Stimulated activated CD4-positive, alpha-beta T cell treated with anti-CD3 and anti-CD28 coated beads, Interleukin-15, amount 100 ng/mL, for 1 hour (primary cell): ENCODE measurements around the gene ST6GALNAC3.
"Not testable (repeated sequence)": the region's sequence is repeated elsewhere in the genome, so short reads cannot be mapped to it uniquely, and the experiment has no call there.

Source experiments
- DNase-seq, 2 donors: peaks; one replicate each; pipeline ENCODE4 v3.0.0-alpha.2; 2020; ENCODE audit warnings: low read depth in 1 of 2, low spot score in 1 of 2

Gene ST6GALNAC3

DNA sequence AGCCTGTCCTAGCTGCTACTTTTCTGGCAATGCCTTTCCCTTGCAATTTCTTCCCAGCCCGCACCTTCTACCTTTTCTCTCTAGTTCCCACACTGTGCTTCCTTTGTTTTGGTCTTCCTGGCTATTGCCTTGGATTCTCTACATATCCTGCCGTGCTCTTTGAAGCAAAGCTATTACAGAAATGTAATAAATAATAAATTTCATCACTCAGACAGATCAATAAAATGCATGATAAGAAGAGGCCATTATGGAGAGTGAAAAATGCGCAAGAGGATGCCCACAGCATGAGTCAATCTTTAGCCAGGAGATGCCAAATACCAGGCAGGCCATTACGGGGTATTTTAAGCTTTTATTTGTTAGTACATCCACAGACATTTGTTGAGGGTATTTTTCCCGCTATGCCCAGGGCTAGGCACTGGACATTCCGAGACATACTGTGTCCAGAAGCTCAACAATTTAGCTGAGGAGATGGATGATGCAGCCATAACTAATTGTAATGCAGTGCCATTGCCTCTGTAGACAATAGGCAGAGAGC is 163.6 kb downstream of the ST6GALNAC3 start:
- DNase-seq, result no peak

- no peak for DNase-seq
These were observed 164.9 kb downstream of the ST6GALNAC3 start for GRCh38 chr1:76239470-76239918.

- DNase-seq, result no peak
These were observed 165.8 kb downstream of the ST6GALNAC3 start for GRCh38 chr1:76240316-76240715.

- DNase-seq, result not testable (repeated sequence)
These were observed 168.0 kb downstream of the ST6GALNAC3 start for GRCh38 chr1:76242587-76242986.

DNA sequence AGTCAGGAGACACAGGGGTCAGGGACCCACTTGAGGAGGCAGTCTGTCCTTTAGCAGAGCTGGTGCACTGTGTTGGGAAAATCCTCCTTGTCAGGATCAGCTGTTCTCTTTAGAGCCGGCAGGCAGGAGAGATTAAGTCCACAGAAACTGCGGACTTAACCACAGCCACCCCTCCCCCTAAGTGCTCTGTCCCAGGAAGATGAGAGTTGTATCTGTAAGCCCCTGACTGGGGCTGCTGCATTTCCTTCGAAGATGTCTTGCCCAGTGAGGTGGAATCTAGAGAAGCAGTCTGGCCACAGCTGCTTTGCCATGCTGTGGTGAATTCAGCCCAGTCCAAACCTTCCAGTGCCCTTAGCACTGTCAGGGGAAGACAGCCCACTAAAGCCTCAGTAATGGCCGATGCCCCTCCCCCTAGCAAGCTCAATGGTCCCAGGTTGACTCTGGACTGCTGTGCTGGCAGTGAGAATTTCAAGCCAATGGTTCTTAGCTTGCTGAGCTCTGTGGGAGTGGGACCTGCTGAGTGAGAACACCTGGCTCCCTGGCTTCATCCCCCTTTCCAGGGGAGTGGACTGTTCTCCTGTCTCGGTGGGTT is 172.8 kb downstream of the ST6GALNAC3 start:
- no peak for DNase-seq

- no peak for DNase-seq
These were observed 175.7 kb downstream of the ST6GALNAC3 start for GRCh38 chr1:76250271-76250670.

DNA sequence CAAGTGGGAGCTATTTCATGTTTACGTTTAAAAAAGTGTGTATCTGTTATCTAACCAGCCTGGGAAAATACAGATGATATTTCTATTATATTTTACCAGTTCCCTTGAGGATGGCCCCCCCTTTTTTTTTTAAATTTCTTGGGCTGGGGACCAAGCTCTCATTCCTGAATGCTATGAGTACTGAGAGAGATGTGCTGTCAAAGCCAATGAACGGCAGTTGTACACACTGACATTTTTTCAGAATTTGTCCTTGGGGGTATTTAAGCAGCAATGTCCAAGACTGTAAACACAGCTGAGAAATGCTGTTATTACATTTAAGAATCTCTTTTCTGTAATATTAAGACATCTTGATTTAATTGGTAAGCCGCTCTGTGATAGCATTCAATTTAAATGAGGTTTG is 177.9 kb downstream of the ST6GALNAC3 start:
- no peak for DNase-seq

DNA sequence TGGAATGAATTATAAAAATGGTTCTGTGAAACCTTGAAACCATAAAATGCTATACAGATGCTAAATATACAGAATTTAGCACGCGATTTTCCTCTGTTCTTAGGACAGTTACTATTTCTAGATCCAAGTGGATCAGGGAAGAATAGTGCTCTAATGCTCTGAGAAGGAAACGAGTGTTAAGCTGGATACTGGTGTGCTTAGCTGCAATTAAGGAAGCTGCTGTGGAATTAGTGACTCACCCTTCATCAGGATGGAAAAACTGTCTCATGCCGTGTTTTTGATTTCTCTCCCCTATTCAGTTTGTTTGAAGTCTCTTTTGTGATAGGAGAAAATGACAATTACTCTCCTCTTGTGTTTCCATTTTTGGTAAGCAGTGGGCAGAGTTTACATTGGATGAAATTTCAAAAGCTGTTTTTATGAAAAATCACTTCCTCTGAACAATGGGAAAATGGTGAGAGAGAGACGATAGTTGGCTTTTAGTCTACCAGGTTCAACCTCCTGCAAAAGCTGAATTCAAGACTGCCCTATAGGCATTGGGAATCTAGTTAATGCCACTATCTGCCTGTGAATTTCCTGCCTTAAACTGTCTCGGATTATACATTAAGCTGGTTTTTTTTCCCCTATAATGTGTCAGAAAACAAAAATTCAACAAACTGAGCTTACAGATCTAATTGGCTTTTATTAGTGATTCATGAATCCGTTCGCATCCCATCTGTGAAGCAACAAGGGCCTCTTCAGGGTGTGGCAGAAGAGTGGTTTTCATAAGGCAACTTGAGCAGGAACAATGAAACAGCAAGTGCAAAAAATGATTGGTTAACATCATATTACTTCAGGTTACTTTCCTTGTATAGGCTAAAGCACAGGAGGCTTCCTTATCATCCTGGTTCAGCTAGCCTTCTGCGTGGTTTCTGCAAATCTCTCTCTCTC is 179.8 kb downstream of the ST6GALNAC3 start:
- no peak for DNase-seq

DNA sequence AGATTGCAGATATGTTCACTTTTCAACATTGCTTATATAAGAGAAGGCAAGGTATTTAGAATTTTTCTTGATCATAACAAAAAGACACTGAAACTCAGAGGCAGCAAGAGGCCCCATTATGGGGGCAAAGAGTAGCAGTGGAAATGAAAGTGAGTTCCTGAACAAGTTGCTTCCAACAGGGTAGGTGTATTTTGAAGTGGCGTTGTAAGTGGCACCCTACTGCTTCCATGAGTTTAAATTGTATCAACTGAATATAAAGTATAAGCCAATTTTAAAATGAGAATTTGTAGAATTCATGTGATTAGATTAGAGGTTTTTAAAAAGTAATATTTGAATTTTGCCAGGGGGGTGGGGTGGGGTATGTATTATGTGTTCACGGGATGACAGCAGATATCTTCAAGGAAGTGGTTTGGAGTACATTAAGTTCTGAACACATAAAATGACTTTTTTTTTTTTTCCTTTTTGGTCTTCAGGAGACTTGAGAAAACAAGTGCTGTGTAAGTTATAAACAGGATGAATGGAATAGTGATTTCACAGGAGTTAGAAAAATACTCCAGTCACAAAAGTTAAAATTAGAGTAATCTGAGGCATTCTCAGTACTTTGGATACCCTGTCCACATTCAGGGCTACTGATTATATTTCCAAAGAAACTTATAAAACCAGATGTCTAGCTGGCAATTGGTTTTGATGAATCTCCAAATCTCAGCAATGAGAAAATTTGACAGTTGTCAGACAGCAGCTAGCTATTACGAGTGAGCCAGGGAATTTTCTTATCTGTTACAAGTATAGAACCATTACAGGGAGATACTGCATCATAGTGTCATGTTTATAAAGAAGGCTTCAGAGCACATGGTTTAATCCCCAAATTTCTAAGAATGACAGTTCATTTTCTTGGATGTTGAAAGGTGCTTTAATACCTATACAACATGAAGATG is 182.0 kb downstream of the ST6GALNAC3 start:
- DNase-seq, result no peak

- DNase-seq, result no peak
These were observed 183.3 kb downstream of the ST6GALNAC3 start for GRCh38 chr1:76257823-76258222.

- no peak for DNase-seq
These were observed 184.7 kb downstream of the ST6GALNAC3 start for GRCh38 chr1:76259270-76259669.

GRCh38 chr1:76260279-76260678 is 185.7 kb downstream of the ST6GALNAC3 start:
- DNase-seq, result no peak

DNA sequence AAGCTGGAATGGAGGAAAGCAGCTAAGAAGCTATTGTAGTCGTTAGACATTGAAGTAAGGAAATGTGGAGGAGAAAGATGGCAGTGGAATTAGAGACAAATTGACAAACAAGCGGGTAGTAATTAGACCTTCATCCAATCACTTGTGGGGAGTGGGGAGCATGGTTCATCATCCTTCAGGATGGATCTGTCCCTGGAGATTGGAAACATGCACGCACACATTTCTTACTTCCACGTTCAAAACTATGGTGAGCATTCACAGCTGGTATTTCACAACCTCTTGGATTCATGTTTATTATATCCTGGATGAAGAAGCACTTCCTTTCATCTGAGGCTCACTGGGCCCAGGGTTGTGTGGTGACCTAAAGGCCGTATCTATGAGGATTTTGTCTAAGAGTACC is 188.1 kb downstream of the ST6GALNAC3 start:
- DNase-seq, result no peak

DNA sequence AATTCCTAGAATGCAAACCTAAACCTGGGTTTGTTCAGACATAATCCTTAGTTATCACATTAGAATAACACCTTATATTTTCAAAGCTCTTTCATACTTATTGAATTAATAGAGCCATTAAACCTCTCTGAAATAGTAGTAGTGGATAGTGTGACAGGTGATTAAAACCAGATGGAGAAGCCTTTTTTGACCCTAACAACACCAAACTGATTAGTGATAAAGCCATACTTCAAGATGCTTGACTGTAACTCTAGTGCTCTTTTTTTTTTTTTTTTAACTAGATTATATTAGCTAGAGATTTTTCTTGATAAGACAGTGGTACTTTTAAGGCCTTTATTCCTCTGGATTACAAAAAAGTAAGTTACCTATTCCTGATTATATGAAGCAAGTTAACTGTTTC is 190.1 kb downstream of the ST6GALNAC3 start:
- no peak for DNase-seq

DNA sequence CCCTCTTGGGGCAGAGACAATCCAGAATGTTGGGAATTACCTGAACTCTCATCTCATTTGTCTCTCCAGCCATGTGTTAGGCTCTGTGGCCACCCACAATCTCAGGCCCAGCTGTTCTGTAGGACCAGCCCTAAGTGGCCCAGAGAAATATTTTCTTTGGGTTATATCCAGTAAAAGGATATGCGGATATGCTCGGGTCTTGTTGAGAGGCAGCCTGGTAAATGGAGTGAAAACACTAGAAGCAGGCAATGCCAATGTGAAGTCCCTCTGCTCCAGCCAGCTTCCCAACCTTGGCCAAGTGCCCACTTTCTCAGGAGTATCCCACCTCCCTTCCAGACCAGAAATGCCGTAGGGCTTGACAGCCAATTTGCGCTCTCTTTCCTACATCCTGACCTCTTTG is 192.2 kb downstream of the ST6GALNAC3 start:
- no peak for DNase-seq

- DNase-seq, result no peak
These were observed 193.1 kb downstream of the ST6GALNAC3 start for GRCh38 chr1:76267631-76268030.

DNA sequence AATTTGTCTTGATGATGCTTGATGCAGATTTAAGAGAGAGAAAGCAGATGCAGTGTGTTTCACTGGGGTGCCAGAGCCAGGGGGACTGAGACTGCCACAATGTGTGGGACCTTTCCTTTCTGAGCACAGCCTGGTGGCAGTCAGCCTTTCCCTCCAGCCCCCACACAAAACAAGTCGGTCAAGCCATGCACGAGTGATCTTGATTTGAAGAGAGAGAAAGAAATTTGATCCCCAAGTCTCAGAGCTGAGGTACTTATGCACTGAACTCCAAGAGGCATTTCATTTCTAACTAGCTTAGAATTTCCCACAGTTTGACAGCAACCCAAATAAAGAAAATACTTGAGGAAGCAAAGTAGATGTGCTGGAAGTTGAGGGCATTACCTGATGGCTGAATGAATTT is 193.8 kb downstream of the ST6GALNAC3 start:
- no peak for DNase-seq

DNA sequence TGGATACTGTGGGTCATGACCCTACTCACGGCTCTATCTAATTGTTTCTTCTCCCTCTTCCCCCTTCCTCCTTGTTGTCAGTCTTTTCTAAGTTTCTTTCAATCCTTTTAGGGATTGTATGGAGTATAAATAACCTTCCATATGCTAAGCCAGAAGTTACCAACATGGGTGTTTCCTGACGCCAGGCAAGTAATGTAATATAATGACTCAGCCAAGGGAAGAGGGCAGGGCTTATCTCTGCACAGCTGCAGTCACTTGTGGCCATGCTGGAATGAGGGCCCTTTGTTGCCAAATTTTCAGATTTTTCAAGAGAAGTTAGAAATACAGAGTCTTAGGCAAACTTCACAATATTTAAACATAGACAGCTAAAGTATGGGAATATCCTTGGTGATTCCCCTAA is 194.6 kb downstream of the ST6GALNAC3 start:
- no peak for DNase-seq

DNA sequence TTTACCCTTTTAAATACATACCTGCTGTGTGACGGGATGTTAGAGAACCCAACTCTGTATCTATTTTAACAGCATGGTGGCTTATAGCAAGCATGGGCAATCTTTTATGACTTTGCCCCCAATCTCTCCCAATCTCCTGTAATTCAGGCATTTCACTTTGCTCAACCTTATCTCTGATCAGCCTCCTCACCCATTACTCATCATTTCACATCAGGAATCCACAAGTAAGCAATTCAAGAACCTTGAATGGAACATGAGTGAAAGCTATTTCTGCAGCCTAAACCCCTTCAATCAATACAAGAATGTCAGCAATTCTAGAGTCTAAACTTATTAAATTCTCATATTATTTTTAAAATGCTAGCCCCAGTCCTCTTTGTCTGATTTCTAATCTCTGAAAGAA is 199.8 kb downstream of the ST6GALNAC3 start:
- no peak for DNase-seq

DNA sequence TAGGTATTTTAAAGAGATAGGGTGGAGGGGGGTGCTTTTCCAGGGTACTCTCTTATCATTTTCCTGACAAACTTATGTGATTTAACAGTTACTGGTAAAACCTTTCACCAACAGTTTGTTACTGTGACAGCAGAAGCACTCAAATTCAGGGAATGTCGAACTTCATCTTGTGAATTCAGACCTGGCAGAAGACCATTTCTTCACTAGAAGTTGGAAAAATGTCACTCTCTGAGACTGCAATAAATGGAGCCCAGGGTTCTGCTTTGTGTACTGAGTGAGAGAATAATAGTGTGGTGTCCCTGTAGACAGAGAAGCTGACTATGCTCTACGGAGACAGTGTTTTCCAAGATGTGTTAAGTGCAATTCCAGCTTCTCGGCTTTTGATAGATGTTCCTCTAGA is 200.2 kb downstream of the ST6GALNAC3 start:
- DNase-seq, result no peak

DNA sequence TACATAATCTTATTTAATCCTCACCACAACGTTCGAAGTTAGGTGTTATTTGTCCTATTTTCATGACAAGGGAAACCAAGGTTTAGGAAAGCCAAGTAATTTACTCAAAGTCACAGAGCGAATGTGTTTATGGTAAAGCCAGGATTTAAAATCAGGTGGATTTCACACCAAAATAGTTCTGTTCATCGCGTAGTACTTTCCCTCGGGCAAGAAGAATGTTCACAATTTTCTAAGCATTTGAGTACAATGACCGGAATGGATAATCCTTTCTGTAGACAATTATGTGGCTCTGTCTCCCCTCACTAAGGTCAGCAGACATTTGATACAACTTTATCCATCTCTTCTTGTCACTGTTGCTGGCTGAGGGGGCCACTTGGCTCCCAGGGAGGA is 204.2 kb downstream of the ST6GALNAC3 start:
- no peak for DNase-seq
